ENCODE results near the gene ACVR2A.

ACVR2A gene

GRCh38 chr2:147927053-147927588 lies 82.3 kb downstream of the ACVR2A start:
- no peak for DNase-seq

- no peak for DNase-seq
Observed at GRCh38 chr2:147933931-147934330, 89.1 kb downstream of the ACVR2A start.

- no peak for DNase-seq
Observed at GRCh38 chr2:147934881-147935620, 90.2 kb downstream of the ACVR2A start.

GRCh38 chr2:147937744-147938349 lies 93.0 kb downstream of the ACVR2A start:
- no peak for DNase-seq

- DNase-seq, result no peak
Observed at GRCh38 chr2:147939313-147939712, 94.5 kb downstream of the ACVR2A start.

GRCh38 chr2:147945660-147946059 lies 100.8 kb downstream of the ACVR2A start:
- no peak for DNase-seq

- no peak for DNase-seq
Observed at GRCh38 chr2:147952118-147952517, 107.3 kb downstream of the ACVR2A start.

GRCh38 chr2:147968571-147968970 lies 123.7 kb downstream of the ACVR2A start:
- DNase-seq, result no peak

- DNase-seq, result no peak
Observed at GRCh38 chr2:147976102-147976501, 131.3 kb downstream of the ACVR2A start.

- no peak for DNase-seq
Observed at GRCh38 chr2:147977679-147978078, 132.8 kb downstream of the ACVR2A start.

All from NCI-H2029 (cell line).